Calu3 (cell line): ENCODE results near the gene TRAK2. TPM values are rescaled to one million over a fixed set of nuclear protein-coding genes. Genes with fewer than 3 reads are reported as not detected.

Experiments
- BruUV-seq: library from RNA; stranded (reverse); fragments of 400-500 nt; replicated peaks from 2 replicates; lab custom pipeline; 2021; lab: Mats Ljungman, UMichigan
- CTCF ChIA-PET: fragments of 300-600 bp; sonication (Branson Sonifier 250); formaldehyde crosslinking; loops from one replicate; lab custom pipeline; 2022; ENCODE audit warnings: antibody characterized with exemption; lab: Charles Lee
- DNase-seq: peaks from one replicate; pipeline ENCODE4 v3.0.0; 2022
- H3K27ac Mint-ChIP-seq: one replicate; pipeline ENCODE4 v1.8.0; 2022; ENCODE audit warnings: mixed read lengths; ENCODE audit not compliant: unreplicated experiment
- H3K27me3 Mint-ChIP-seq: one replicate; pipeline ENCODE4 v1.8.0; 2022; ENCODE audit warnings: mixed read lengths; ENCODE audit not compliant: unreplicated experiment
- H3K36me3 Mint-ChIP-seq: one replicate; pipeline ENCODE4 v1.8.0; 2022; ENCODE audit warnings: mild to moderate bottlenecking, moderate library complexity, mixed read lengths; ENCODE audit not compliant: insufficient read depth, unreplicated experiment
- H3K4me1 Mint-ChIP-seq: one replicate; pipeline ENCODE4 v1.8.0; 2022; ENCODE audit warnings: mild to moderate bottlenecking, low read depth, mixed read lengths; ENCODE audit not compliant: unreplicated experiment
- H3K4me3 Mint-ChIP-seq: one replicate; pipeline ENCODE4 v1.8.0; 2022; ENCODE audit warnings: mild to moderate bottlenecking, low read depth, moderate library complexity, mixed read lengths; ENCODE audit not compliant: unreplicated experiment
- H3K9me3 Mint-ChIP-seq: one replicate; pipeline ENCODE4 v1.8.0; 2022; ENCODE audit warnings: low read depth, mixed read lengths; ENCODE audit not compliant: unreplicated experiment
- intact Hi-C: fragments of 100-400 bp; cut with micrococcal nuclease; formaldehyde crosslinking; loops from one replicate; pipeline ENCODE4 v1.10.0; 2022; ENCODE audit not compliant: unreplicated experiment
- total RNA-seq: library from RNA; stranded (reverse); gene quantifications from 2 replicates; pipeline ENCODE4 v1.2.3, GENCODE V29; 2022
- TF ChIP-seq, protein P1 (sequence below): fragments of 200-600 bp; IDR thresholded peaks from one replicate; pipeline ENCODE4 v1.8.0; 2022; ENCODE audit warnings: antibody characterized with exemption; ENCODE audit not compliant: unreplicated experiment

The TRAK2 gene
- total RNA-seq, 1 experiment from 2014 or later = 24.4 TPM

DNA sequence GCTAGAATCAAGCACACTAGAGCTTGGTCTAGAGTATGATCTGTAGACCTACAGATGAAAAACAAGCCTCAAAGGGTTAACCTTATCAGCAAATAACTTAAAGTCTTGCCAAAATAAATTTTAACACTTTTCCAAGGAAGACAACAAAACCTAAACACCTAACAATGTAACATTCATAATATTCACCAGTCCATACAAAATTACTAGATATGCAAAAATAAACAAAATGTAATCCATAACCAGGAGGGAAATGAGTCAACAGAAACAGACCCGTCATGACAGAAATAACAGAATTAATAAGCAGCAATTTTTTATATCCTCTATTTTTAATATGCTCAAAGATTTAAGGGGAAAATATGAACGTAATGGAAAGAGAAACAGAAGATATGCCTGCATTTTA is 36.1 kb downstream of the TRAK2 start:
- CTCF ChIA-PET = no interaction called here

DNA sequence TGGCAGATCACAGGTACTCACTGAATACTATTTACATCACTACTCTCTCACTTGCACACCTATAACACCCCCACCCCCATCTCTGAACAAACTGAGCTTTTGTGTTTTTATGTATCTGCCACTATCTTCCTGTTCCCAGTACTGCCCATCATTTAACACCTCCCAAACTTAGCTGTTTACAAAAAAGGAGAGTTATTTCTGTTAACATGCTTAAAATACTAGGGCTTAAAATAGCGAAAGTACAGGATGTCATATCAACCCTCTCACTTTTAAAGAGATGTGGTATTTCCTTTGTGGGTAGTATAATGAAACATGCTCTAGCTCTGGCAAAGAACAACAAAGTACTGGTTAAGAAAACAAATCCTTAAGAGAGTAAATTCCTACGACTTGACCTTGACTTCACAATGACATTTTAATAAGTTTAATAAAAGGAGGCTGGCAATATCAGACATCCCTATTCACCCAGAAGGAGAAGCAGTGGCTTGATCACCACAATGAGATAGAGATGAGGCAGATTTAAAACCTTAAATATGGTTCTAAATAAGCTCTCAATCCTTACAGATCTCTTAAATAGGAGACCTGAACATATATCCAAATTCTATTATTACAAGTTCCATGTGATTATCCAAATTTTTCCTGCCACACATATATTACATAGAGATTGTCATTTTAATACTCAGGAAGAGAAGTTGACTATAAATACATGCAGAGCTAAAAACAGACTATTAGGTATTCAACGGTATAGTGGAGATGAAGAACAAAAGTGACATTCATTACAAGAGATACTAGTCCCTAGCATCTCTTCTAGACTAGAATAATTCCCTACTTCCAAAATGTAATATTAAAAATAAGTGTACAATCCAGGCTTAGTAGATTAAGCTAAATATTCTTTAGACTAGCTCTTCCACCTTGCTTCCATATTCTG is 36.9 kb downstream of the TRAK2 start:
- no peak overlapping the region for H3K27ac Mint-ChIP-seq
- BruUV-seq = no TSS peak
- H3K27me3 Mint-ChIP-seq = no peaks in the 10 kb centered on the region
- H3K9me3 Mint-ChIP-seq = no peaks in the 10 kb centered on the region
- H3K4me3 Mint-ChIP-seq = no peak overlapping the region
- H3K36me3 Mint-ChIP-seq = no peaks in the 10 kb centered on the region
- TF ChIP-seq, protein P1, sequence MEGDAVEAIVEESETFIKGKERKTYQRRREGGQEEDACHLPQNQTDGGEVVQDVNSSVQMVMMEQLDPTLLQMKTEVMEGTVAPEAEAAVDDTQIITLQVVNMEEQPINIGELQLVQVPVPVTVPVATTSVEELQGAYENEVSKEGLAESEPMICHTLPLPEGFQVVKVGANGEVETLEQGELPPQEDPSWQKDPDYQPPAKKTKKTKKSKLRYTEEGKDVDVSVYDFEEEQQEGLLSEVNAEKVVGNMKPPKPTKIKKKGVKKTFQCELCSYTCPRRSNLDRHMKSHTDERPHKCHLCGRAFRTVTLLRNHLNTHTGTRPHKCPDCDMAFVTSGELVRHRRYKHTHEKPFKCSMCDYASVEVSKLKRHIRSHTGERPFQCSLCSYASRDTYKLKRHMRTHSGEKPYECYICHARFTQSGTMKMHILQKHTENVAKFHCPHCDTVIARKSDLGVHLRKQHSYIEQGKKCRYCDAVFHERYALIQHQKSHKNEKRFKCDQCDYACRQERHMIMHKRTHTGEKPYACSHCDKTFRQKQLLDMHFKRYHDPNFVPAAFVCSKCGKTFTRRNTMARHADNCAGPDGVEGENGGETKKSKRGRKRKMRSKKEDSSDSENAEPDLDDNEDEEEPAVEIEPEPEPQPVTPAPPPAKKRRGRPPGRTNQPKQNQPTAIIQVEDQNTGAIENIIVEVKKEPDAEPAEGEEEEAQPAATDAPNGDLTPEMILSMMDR = no peak
- intact Hi-C loops = no loop called here
- no peak for DNase-seq
- CTCF ChIA-PET = interaction anchor here (0.5 to 1.5 kb wide), 2 partner anchors 10 to 59 kb away, joined by 3 to 4 read pairs; no protein-coding TSS in a partner anchor
- H3K4me1 Mint-ChIP-seq = peaks cover 8% of the 10 kb centered on the region

More for the DNA sequence above, 36.1 kb downstream of the TRAK2 start:
- H3K36me3 Mint-ChIP-seq = no peaks in the 10 kb centered on the region
- H3K4me1 Mint-ChIP-seq = peaks cover 8% of the 10 kb centered on the region
- intact Hi-C loops = no loop called here
- H3K27me3 Mint-ChIP-seq = no peaks in the 10 kb centered on the region
- H3K27ac Mint-ChIP-seq = no peak overlapping the region
- TF ChIP-seq, protein P1 = no peak
- BruUV-seq = no TSS peak
- H3K4me3 Mint-ChIP-seq = no peak overlapping the region
- no peak for DNase-seq
- H3K9me3 Mint-ChIP-seq = no peaks in the 10 kb centered on the region

DNA sequence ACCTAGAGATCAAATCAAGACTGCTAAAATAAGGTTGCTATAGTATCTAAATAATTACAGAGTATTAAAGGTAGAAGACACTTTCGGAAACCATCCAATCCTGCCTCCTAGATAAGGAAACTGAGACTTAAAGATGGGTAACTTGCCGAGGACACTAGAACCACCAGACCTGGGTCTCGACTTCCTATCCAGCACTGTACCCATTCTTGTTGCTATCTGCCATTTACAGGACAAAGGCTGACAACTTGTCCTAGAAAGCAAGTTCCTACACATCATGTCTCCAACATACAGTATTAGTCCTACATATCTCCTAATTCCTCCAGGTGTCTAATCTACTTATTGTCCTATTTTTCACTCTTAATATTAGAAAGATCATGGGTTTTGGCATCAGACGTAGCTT is 37.7 kb downstream of the TRAK2 start:
- Mint-ChIP-seq H3K9me3 (no peaks in the 10 kb centered on the region), H3K36me3 (no peaks in the 10 kb centered on the region), H3K4me3 (no peak overlapping the region), H3K4me1 (peaks cover 2% of the 10 kb centered on the region), H3K27me3 (no peaks in the 10 kb centered on the region), H3K27ac (no peak overlapping the region)
- TF ChIP-seq, protein P1 = no peak
- CTCF ChIA-PET = interaction anchor here (1.5 kb wide), 1 partner anchor 9 kb away, joined by 3 read pairs; no protein-coding TSS in a partner anchor
- intact Hi-C loops = no loop called here
- BruUV-seq = no TSS peak
- DNase-seq = no peak

DNA sequence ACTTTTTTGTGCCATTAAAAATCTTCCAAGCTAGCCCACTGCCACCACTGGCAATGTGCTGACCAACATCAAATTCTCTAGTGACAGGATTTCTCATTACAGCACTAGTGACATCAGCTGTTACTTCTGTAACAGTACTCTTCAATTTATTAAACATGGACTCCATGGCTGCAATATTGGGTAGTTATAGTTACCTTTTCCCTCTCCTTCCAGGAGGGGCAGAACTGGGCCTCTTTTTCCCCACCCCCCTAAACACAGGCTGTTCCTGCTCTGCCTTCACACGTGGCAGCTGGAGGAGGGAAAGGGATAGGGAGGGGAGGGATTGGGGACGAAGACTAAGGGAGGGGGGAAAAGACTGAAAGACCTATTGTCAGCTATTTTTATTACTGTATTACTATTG is 38.1 kb downstream of the TRAK2 start:
- Mint-ChIP-seq H3K27ac (no peak overlapping the region), H3K36me3 (no peaks in the 10 kb centered on the region), H3K9me3 (no peaks in the 10 kb centered on the region), H3K27me3 (no peaks in the 10 kb centered on the region), H3K4me3 (no peak overlapping the region), H3K4me1 (peaks cover 3% of the 10 kb centered on the region)
- intact Hi-C loops = no loop called here
- no peak for DNase-seq
- CTCF ChIA-PET = interaction anchor here (1.5 kb wide), 1 partner anchor 8 kb away, joined by 3 read pairs; no protein-coding TSS in a partner anchor
- TF ChIP-seq, protein P1 = no peak
- BruUV-seq = no TSS peak
